GM12872 (cell line): Measurements from ENCODE around the gene NOPCHAP1.

Experiments used
- CTCF ChIP-seq: IDR thresholded peaks from 3 replicates; pipeline ENCODE4 v1.5.1; 2011; ENCODE audit warnings: low read depth, mild to moderate bottlenecking, low read length, moderate library complexity; ENCODE audit not compliant: insufficient read depth

NOPCHAP1 gene

GRCh38 chr12:105014603-105015002 lies 28.5 kb downstream of the NOPCHAP1 start:
- no peak for TF ChIP-seq CTCF

GRCh38 chr12:105015543-105015942 lies 29.4 kb downstream of the NOPCHAP1 start:
- TF ChIP-seq CTCF = no peak

- TF ChIP-seq CTCF = no peak
These were observed 31.9 kb downstream of the NOPCHAP1 start for GRCh38 chr12:105018012-105018411.

GRCh38 chr12:105018776-105019175 lies 32.7 kb downstream of the NOPCHAP1 start:
- no peak for TF ChIP-seq CTCF

- TF ChIP-seq CTCF = no peak
These were observed 34.3 kb downstream of the NOPCHAP1 start for GRCh38 chr12:105020241-105020962.

- TF ChIP-seq CTCF = no peak
These were observed 38.8 kb downstream of the NOPCHAP1 start for GRCh38 chr12:105024928-105025327.

GRCh38 chr12:105025890-105026289 lies 39.8 kb downstream of the NOPCHAP1 start:
- TF ChIP-seq CTCF = no peak
